Measurements from ENCODE around the gene CDKL2.

The CDKL2 gene

DNA sequence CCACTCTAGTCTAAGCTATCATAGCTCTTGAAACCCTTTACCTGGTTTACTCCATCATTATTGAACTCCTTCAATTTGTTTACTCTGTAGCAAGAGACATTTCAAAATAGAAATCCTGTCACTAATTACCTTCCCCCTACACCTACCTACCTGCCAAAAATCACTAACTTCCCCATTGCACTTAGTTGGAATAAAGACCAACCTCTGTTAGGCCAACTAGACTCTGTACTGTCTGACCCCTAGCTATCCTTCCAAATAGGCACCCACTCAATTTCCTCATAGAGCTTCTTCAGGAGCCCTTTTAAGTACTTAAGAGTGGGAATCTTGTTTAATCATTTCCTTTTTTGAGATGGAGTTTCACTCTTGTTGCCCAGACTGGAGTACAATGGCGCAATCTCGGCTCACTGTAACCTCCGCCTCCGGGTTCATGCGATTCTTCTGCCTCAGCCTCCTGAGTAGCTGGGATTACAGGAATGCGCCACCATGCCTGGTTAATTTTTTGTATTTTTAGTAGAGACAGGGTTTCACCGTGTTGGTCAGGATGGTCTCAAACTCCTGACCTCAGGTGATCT lies 8.9 kb upstream of the CDKL2 start:
- no peak for DNase-seq (ENCODE audit: low read depth)

DNA sequence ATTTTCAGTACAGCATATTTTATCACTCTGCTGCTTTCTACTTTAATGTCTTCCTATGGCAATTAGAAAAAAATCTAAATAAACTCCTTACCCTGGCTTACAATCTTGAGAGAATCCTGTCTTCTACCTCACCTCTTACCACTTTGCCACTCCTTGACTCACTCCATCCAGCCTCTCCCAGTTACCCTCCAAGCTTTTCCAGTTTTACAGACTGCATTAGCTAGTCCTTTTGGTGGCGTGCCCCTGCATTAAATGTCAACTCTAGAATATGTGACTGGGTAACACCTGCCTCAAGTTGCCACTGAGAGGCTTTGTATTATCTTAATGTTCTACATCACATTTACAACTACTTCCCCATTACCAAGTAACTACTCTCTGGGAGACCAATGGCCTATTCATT lies 7.5 kb upstream of the CDKL2 start:
- DNase-seq (ENCODE audit: low read depth) = no peak

DNA sequence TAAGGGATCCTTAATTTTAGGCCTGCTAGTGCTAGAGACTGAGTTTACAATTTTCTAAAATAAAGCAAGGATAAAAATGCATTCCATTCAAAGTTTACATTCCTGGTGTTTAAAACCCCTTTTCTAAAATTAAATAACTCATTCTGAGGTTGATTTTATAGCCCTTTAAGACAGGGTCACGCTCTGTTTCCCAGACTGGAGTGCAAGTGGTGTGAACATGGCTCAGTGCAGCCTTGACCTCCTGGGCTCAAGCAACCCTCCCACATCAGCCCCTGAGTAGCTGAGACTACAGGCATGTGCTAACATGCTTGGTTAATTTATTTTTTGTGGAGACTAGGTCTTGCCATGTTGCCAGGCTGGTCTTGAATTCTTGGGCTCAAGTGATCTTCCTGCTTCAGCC lies 6.8 kb upstream of the CDKL2 start:
- DNase-seq (ENCODE audit: low read depth) = no peak

DNA sequence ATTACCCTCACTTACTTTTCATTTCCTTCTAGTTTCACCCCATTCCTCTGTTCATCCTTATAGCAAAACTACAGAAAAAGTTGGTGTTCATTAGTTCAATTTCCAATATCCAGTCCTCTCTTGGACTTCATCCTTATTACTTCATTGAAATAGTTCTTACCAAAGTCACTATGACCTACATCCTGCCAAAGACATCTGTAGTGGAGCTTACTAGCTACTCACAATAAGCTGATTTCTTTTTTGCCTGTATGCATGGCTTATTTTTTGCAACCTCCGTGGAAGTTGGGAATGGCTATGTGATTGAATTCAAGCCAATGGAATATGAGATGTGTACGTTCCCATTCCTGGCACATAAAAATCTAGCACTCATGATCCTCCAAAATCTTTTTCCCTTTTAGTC lies 4.6 kb upstream of the CDKL2 start:
- peak; percentile 29 for DNase-seq (ENCODE audit: low read depth)

DNA sequence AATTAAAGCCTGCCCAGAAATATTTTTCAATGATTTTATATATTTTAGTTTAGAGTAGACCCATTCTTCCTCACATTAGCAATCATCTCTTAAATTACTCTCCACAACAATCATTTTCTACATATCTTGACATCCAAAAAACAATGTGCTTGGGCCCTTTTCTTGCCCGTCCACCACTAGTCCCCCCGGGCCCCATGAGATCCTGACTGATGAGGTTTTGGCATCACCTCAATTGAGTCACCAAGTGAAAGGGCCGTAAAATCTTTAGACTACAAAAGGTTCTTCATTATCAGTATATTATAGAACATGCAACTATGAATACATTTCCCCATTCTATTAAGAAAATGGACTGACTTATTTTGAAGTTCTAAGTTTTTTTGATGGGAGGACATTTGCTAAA lies 4.0 kb upstream of the CDKL2 start:
- DNase-seq (ENCODE audit: low read depth) = peak; percentile 45

DNA sequence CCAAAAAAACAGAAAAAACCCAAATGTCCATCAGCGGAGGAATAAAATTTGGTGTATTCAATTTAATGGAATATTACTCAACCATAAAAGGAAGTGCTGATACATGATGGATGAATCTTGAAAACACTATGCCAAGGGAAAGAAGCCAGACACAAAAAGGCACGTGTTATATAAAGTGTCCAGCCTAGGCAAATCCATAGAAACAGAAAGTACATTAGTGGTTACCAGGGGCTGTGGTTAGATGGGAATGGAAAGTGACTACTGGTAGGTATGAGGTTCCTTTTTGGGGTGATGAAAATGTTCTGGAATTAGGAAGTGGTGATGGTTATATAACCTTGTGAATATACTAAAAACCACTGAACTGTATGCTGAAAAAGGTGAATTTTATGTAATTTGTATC lies 3.5 kb upstream of the CDKL2 start:
- peak; percentile 61 for DNase-seq (ENCODE audit: low read depth)

DNA sequence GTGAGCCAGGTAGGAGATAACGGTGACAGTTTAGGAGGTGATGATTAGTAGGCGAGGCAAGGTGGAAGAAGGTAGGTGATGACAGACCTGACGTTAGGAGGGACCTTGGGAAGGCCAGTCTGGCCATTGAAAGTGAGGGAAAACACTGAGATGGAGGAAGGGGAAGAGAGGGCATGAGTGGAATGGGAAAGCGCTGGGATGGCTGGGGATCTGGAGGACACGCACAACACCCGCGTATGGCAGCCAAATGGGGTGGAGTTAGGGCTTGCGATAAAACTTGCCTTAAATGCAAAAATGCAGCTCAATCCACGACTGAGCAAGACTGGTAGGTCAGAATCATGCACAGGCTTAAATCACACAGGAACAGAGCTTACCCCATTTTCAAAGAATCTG lies 605 bp upstream of the CDKL2 start:
- no peak for DNase-seq (ENCODE audit: low read depth)

DNA sequence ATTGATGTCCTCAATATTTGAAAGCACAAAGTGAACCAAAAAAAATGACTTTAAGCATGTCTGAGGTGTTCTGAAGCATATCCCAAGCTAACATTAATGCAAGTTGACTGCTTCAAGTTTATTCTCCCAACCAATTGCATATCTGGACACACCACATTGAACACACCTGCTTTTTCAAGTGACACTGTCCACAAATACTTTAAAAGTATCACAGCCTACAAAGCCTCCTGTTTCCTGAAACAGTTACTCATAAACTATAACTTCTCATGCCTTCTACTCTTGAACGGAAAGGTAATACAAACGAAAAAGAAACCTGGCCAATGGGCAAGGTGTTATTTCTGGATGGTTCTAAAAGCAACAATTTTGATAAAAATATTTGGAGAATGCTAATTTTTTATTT lies 1.1 kb downstream of the CDKL2 start:
- no peak for DNase-seq (ENCODE audit: low read depth)

DNA sequence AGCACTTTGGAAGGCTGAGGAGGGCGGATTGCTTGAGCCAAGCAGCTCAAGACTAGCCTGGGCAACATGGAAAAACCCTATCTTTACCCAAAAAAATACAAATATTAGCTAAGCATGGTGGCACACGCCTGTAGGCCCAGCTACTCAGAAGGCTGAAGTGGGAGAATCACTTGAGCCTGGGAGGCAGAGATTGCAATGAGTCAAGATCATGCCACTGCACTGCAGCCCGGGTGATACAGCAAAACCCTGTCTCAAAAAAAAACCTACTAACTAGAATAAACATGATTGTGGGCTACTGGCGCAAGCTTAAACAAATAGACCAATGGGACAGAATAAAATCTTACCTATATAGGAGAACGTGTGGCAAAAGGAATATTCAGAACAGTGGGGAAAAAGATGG lies 7.3 kb downstream of the CDKL2 start:
- no peak for DNase-seq (ENCODE audit: low read depth)

DNA sequence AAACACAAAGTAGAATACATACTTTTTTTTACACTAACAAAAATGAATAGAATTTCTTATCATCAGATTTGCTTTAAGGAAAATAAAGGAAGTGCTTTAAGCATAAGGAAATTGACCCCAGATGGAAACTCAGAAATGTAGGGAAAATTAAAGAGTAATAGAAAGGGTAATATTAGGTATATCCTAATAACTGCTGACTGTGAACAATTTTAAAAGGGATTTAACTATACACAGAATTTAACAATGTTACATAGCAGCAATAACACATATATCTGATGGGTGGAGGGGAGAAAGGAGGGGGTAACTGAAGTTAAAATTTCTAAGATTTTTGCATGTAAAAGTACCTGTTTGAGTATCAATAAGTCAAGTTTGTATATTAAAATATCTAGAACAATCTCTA lies 8.6 kb downstream of the CDKL2 start:
- DNase-seq (ENCODE audit: low read depth) = no peak

DNA sequence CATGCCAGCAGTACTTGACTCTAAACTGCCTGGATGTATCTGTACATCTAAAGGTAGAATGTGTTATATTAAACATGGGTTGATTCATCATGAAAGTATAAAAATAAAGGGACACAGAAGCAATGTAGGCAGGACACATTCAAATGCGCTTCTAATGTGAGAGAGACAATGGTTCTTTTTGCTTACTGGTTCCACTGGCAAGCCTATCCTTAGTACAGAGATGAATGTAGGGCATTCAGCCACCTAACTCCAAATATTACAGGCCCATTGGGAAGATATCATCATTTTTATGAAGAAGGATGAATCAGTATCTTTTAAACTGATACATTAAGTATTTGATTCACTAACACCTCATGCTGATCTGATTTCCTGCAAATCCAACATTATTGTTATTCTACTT lies 18.0 kb downstream of the CDKL2 start:
- DNase-seq (ENCODE audit: low read depth) = no peak

DNA sequence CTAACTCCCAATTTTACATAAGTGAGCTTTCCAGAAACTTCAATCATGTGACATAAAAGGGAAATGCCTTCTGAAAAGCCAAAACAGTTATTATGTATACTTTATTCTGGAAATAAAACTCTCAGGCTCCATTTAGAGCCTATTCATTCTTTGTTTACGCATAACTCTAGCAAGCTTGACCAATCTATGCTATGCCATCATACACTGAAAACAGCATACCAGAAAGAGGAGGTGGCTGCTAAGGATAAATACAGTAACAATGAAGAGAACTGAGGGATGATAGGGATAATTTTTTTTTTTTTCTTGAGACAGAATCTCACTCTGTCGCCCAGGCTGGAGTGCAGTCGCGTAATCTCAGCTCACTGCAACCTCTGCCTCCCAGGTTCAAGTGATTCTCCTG lies 24.4 kb downstream of the CDKL2 start:
- DNase-seq (ENCODE audit: low read depth) = peak; percentile 2

DNA sequence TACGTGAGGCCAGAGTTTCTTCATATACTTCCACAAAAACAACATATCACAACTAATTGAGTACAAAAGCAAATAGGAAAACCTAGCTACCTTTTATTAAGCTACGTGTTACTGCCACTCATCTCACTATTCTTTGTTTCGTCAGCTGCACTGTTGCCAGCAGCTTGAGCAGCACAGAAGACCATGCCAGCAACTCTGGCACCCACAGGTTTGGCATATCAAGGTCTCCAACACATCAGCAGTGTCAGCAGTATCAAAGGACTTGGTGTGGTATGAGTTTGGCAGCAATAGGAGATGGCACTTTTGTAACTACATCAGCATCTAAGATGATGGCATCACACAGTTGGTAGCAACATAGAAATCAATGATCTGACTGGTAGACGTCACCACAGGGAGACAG lies 30.7 kb downstream of the CDKL2 start:
- no peak for DNase-seq (ENCODE audit: low read depth)

DNA sequence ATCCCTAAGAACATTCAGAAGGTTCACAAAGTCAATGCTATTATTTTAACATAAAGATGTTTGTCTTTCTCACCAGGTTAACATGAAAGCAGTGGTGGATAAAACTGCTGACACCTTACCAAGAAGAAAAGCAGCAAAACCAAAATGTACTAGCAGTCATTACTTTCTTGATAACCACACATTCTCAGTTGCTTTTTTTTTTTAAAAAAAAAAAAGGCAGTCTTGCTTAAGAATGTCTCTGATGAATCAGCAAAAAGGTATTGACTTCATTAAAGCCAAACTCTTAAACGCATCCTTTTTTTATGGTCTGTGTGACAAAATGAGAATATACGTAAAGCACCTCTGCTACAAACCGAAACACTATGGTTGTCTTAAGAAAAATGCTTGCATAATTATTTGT lies 31.9 kb downstream of the CDKL2 start:
- peak; percentile 55 for DNase-seq (ENCODE audit: low read depth)

DNA sequence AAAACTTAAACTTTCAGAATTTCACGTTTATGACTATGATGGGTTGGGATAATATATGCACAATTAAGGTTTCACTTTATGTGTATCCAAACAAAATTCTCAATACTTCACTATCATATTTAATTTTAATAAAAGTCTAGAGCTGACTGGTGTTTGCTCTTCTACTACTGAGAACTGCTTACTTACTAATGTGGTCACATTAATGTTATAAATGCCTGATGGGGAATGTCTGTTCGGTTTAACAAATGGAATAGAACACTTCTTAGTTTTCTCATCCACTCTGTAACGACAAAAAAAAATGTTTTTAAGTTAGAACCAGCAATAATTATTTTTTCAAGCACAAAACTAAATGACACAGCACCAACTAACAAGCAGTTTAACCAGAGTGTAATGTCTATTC lies 34.3 kb downstream of the CDKL2 start:
- DNase-seq (ENCODE audit: low read depth) = no peak

DNA sequence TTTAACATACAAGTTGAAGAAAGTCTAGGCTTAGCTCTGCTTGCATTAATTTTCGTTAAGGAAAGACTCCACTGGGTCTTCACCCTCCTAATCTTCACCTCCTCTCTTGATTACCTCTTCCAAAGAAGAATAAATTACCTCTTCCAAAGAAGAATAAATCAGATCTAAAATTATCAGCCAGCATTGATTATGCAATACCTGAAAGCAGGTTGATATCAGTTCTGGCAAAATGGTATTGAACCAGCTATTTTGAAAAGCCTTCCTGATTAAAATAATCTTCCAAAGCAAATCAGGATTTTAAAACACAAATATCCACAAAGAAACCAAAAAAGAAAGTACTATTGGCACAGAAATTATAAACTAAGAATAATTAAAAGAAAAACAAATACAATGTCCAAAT lies 36.9 kb downstream of the CDKL2 start:
- no peak for DNase-seq (ENCODE audit: low read depth)

DNA sequence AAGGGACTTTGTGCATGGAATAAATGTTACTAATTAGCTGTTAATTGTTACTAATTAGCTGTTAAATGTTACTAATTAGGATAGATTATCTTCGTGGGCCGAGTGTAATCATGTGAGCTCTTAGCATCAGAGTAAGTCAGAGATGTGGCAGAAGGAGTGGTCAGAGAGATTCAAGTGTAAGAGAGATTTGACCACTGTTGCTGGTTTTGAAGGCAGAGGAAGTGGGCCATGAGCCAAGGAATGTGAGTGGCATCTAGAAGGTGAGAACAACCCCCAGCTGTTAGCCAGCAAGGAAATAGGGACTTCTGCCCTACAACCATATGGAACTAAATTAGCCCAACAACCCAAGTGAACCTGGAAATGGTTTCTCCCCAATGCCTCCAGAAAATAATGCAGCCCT lies 46.3 kb downstream of the CDKL2 start:
- peak; percentile 6 for DNase-seq (ENCODE audit: low read depth)

DNA sequence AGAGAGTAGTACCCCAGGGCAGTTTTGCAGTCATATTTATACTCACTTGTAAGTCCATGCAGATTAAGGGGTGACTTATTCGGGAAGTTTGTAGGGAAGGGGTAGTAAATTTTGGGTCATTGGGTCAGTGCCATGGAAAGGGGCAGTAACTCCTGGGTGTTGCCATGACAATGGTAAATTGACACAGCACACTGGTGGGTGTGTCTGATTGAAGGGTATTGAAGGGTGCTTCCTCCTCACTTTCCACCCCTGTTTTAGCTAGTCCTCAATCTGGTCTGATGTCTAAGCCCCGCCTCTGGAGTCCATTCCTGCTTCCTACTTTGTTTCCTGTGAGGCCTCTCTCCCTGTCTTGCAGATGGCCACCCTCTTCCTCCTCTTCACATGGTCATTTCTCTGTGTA lies 62.6 kb downstream of the CDKL2 start:
- DNase-seq (ENCODE audit: low read depth) = no peak

DNA sequence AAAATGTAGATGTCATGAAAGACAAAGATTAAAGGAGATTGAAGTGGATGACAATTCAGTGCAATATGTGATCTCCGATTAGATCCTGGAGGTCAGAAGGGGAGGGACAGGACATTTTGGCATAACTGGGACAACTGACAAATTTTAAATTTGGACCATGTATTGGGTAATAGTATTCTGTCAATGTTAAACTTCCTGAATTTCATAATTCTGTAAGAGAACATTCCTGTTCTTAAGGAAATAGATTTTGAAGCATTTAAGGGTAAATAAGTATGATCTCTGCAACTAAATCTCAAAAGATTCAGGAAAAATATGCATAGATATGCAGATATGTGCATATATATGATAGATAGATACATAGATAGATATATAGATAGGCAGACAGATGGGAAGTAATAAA lies 63.4 kb downstream of the CDKL2 start:
- DNase-seq (ENCODE audit: low read depth) = no peak

DNA sequence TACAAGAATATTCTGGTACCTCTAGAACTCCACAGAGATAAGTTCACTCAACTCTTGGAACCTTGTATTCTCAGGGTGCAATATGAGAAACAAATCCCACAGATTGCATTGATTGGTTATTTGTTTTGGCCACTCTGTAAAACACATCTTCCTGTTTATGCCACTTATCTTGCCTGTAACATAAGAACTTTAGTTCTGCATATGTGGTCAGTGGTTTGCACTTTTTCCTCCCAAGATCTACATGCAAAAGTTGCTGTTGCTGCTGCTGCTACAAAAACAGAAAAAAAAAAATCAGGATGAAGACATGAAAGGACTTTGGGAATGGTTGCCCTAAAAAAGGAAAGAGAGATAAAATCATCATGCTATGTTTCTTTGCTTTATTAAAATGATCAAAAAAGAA lies 64.8 kb downstream of the CDKL2 start:
- no peak for DNase-seq (ENCODE audit: low read depth)

DNA sequence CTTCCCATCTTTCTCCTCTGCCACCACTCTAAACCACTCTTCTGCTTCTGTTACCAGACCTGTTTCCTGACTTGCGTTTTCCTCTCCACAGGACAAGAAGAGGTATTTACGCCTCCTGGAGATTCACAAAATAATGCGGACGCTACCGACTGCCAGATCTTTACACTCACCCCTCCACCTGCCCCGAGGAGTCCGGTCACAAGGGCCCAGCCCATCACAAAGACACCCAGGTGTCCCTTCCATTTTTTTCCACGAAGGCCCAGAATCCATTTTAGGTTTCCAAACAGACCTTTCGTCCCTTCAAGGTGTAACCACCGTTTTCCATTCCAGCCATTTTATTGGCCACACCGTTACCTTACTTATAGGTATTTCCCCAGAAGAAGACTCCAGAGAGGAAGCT lies 66.3 kb downstream of the CDKL2 start:
- no peak for DNase-seq (ENCODE audit: low read depth)

DNA sequence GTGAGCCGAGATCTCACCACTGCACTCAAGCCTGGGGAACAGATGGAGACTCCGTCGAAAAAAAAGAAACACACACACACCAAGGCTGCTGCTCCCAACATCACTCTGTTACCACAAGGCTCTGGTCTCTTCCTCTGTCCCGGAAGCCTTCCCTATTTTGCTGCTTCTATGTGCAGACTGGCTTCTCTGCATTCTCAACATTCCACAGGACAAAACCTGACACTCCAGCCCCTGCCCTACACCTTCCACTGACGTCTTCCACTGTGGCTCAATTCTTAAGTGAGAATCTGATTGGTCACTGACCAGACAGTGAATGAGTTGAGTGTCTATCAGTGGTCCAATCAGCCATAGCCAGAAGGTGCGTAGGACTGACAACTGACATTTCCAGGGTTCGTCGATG lies 68.5 kb downstream of the CDKL2 start:
- no peak for DNase-seq (ENCODE audit: low read depth)

DNA sequence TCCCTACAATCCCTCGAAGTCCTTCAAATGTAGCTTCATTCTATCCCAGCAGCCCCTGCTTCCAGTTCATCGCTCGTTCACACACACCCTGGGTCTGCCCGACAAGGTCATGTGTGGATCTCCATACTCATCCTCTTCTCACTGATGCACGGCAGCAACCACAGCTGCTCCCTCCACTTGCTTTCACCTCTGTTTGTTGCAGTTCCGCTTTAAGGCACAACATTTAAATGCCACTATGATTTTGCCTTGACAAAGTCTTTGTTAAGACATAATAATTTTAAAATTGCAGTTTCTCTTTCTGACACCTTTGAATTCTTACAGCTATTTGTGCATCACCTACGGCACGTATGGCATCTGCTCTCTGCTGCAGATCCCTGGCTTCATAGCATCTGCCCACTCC lies 72.6 kb downstream of the CDKL2 start:
- DNase-seq (ENCODE audit: low read depth) = no peak

DNA sequence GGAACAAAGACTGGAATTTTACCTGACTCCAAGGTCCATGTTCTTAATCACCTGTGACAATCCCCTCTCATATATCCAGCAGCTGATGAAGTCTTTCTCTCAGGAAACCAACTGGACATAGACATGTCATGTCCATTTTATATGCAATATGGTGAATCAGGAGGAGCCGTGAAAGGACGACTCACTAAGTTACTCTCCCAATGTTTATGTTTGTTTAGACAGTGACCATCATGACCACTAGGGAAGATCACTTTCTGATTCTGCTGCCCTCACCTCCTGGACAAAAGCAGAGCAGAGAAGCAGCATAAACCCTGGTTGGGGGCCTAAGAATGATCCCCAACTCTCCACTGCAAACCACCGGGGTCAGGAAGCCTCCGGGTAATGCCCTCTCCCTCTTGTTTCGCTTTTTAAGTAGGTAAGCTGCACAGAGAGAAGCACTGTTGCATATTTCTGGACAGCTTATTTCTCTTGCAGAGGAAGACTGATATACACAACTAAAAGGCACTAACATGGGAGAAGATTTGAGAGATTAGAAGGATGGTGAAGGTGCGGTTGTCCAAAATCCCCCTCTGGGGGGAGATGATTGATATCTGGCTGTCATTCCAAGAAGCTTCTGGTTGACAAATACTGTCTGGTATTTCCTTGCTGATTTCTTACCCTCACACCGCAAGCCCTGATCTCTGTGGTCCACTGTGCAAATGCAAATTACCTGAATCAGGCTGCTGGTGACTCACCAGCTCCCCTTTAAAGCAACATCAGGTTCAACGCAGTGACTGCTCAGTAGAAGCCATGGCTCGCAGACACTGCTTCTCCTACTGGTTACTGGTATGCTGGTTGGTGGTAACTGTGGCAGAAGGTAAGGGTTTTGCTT lies 74.8 kb downstream of the CDKL2 start, which contains the start of gene ODAPH:
TSS of gene ODAPH (plus strand) at position 773 of the 871 bp plus-strand sequence. CDS start at position 790, 17 bp downstream.
- DNase-seq (ENCODE audit: low read depth) = peak; percentile 90
